NCI-H748 treated with DMSO at 0.1 percent for 48 hours (cell line): ENCODE results near the gene NQO1.
A peak's percentile ranks its signal among the peaks of the same experiment; 100 is the strongest.
"Not testable (repeated sequence)": the region's sequence is repeated elsewhere in the genome, so short reads cannot be mapped to it uniquely, and the experiment has no call there.

Experiments
- DNase-seq: peaks from one replicate; lab custom pipeline; 2025; lab: John Stamatoyannopoulos, UW

Gene NQO1

GRCh38 chr16:69741951-69742904 lies 15.9 kb upstream of the NQO1 start:
- no peak for DNase-seq

DNA sequence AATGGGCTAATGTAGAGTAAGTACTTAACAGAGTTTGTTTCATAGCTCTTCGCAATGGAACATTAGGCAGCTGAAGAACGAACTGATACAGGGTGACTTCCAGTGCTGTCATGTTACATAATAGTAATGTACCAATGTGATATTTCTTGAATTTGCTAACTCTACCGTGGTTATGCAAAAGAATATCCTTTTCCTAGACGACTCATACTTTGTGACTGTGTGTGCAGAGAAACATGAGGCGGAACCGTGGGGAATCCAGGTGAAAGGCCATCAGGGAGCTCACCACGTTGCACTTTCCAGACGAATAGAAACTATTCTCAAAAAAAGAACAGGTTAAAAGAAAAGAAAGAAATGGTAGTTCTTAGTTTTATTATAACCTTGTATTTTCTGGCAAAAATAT lies 15.2 kb upstream of the NQO1 start:
- no peak for DNase-seq

DNA sequence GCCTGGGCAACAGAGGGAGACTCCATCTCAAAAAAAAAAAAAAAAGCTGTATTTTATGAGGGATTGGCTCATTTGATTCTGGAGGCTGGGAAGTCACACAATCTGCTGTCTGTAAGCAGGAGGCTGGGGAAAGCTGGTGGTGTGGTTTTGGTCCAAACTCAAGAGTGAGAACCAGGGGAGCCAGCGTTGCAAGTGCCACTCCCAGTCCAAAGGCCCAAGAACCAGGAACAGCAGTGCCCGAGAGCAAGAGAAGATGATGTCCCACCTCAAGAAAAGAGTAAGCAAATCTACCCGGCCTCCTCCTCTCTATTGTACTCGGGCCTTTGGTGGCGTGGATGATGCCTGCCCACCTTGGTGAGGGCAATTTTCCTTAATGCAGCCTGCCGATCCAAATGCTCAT lies 5.7 kb upstream of the NQO1 start:
- DNase-seq: no peak

DNA sequence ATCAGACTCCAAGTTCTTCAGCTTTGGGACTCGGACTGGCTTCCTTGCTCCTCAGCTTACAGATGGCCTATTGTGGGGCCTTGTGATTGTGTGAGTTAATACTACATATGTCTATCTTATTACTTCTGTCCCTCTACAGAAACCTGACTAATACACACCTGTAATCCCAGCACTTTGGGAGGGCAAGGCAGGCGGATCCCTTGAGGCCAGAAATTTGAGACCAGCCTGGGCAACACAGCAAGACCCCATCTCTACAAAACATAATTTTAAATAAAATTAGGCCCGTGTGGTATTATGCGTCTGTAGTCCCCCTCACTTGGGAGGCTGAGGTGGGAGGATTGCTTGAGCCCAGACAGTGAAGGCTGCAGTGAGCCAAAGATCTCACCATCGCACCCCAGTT lies 4.9 kb upstream of the NQO1 start:
- not testable (repeated sequence) for DNase-seq

DNA sequence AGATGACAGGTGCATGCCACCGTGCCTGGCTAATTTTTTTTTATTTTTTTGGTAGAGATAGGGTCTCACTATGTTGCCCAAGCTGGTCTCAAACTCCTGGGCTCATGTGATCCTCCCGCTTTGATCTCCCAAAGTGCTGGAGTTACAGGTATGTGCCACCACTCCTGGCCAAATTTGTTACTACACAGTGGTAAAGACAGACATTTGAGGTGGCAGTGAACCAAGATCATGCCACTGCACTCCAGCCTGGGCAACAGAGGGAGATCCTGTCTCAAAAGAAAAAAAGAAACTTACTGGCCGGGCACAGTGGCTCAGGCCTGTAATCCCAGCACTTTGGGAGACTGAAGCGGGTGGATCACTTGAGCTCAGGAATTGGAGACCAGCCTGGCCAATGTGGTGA lies 2.7 kb upstream of the NQO1 start:
- not testable (repeated sequence) for DNase-seq

DNA sequence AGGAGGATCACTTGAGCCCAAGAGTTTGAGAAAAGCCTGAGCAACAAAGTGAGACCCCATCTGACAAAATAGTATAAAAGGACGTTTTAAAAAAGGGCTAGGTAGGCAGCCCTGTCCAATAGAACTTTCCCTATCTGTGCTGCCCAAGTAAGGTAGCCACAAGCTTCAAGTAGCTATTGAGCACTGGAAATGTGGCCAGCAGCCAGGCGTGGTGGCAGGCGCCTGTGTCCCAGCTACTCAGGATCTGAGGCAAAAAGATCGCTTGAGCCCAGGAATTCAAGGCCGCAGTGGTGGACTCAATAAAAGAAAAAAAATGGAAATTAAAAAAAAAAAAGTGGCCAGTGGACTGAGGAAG lies 1.5 kb upstream of the NQO1 start:
- DNase-seq: no peak

DNA sequence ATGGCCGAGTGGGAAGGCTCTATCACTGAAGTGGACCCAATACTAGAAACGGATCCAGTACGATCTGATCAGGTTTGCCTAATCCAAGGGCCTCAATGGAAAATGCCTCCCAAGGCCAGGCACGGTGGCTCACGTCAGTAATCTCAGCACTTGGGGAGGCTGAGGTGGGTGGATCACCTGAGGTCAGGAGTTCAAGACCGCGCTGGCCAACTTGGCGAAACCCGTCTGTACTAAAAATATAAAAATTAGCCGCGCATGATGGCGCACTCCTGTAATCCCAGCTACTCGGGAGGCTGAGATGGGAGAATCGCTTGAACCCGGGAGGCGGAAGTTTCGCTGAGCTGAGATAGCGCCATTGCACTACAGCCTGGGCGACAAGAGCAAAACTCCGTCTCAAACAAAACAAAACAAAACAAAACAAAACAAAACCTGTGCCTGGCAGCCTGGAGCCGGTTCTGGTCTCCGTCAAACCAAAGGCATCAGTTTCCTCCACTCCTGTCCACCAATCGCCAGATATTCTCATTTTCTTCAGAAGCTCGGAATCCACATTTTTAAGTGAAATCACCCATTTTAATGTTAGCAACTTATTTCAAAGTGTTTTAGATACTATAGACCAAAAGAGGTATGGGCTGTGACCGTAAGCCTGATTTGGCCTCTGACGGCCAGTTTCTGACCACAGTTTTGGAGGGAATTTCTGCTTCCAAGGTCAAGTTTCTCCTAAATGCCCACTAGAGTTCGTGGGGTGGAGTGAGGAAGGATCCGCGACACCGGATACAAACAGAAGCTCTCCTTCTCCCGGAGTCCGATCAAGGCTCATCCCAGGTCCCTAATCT lies 664 bp downstream of the NQO1 start:
- no peak for DNase-seq

- DNase-seq: no peak
Measured at GRCh38 chr16:69724981-69725479, 1.3 kb downstream of the NQO1 start.

DNA sequence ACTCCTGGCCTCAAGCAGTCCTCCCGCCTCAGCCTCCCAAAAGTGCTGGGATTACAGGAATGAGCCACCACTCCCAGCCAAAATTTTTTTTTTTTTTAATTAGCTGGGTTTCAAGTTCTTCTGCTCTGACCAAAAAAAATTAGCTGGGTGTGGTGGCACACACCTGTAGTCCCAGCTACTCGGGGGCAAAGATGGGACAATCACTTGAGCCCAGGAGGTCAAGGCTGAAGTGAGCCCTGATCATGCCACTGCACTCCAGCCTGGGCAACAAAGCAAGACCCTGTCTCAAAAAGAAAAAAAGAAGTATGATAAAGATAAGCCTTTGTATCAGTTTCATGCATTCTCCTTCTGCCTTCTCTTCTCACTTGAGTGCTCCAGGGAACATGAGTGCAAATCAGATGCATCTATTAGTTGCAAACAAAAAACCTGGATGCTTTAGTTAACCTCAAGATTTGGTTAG lies 1.9 kb downstream of the NQO1 start:
- no peak for DNase-seq

DNA sequence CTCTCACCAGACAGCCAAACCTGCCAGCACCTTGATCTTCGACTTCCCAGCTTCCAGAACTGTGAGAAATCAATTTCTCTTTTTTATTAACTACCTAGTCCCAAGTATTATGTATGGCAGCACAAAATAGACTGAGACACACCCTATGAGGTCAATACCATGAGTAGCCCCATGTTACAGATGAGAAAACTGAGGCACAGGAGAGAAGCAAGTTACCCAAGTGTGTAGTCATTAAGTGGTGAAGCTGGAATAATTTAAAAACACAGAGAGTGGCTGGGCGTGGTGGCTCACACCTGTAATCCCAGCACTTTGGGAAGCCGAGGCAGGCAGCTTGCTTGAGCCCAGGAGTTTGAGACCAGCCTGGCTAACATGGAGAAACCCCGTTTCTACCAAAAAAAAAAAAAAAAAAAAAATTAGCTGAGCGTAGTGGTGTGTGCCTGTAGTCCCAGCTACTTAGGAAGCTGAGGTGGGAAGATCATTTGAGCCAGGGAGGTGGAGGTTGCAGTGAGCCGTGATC lies 4.9 kb downstream of the NQO1 start:
- DNase-seq: no peak

GRCh38 chr16:69720822-69721430 lies 5.4 kb downstream of the NQO1 start:
- DNase-seq: no peak

- DNase-seq: no peak
Measured at GRCh38 chr16:69718111-69718764, 8.1 kb downstream of the NQO1 start.

GRCh38 chr16:69717066-69717465 lies 9.3 kb downstream of the NQO1 start:
- no peak for DNase-seq

- DNase-seq: no peak
Measured at GRCh38 chr16:69712914-69713581, 13.3 kb downstream of the NQO1 start.

DNA sequence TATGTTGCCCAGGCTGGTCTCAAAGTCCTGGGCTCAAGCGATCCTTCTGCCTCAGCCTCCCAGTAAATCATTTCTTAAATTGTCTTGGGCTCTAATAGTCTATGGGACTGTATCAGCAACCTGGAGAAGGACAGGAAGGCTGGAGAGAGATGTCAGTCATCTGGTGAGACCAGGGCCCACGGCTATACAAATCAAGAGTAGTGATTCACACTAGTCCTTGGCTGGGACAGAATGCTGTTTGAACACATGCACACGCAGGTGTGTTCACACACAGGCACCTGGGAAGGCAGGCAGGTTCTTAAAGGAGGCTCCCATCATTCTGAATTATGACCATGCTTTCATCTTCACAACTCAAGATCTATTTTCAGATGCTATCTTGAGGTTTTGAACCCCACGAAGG lies 14.1 kb downstream of the NQO1 start:
- DNase-seq: no peak

- DNase-seq: no peak
Measured at GRCh38 chr16:69711115-69711740, 15.1 kb downstream of the NQO1 start.

DNA sequence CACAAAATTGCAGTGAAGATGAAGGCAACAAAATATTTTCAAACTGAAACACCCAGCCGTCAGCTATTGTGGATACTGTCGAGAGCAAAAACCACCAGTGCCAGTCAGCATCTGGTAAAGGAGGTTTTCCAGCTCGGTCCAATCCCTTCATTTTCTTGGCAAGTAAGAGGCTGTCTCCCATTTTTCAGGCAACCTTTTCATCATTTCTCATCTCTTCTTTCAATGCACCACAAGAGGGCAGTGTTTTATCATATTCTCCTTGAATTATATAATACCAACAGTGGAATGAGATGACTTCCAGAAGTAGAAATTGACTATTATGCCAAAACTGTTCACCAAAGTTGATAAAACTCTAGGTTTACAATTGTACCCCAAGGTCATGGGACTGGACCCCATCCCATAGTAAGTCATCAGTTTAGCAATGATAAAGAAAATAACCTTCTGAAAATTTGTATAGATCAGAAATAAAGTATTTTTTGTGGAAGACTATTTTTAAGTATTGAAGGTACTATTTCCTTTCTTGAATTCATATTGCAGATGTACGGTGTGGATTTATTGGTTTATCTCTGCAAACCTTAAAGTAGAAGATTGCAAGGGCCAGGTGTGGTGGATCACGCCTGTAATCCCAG lies 16.8 kb downstream of the NQO1 start:
- DNase-seq: peak; percentile 45

DNA sequence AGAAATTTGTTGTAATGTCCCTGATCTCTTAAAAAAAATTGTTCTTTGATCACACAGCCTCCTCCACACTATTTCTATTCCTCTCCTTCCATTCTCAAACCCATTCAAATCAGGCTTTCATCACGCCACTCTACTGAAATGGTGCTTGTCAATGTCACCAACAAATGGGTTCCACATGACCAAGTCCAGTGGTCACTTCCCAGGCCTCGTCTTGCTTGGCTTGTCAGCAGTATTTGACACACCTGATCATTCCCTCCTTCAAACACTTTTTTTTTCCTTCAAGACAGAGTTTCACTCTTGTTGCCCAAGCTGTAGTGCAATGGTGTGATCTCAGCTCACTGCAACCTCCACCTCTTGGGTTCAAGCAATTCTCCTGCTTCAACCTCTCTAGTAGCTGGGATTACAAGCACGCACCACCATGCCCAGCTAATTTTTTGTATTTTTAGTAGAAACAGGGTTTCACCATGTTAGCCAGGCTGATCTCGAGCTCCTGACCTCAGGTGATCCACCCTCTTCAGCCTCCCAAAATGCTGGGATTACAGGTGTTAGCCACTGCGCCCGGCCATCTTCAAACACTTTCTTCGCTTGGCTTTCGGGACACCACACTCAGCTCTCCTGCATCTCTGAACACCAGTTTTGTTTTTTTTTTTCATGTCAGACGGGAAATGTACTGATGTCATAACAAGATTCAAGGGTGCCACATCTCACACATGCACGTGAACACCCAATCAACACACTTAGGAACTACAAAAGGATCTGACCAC lies 18.3 kb downstream of the NQO1 start:
- DNase-seq: no peak

GRCh38 chr16:69706975-69707340 lies 19.4 kb downstream of the NQO1 start:
- no peak for DNase-seq
